Activated CD8-positive, alpha-beta T cell treated with anti-CD3 and anti-CD28 coated beads for 36 hours (primary cell): ENCODE measurements around the gene PCDHA1. TPM values are rescaled to one million over a fixed set of nuclear protein-coding genes. Genes with fewer than 3 reads are reported as not detected.

ENCODE experiments used
- ATAC-seq: fragments of 200-7000 bp; cut with Tn5 transposase; one replicate; pipeline ENCODE4 v1.10.0; 2021; ENCODE audit warnings: mild to moderate bottlenecking, moderate library complexity
- CTCF ChIA-PET: fragments of 350-600 bp; sonication (Branson Sonifier 250); formaldehyde crosslinking; loops from one replicate; lab custom pipeline; 2021; ENCODE audit warnings: antibody characterized with exemption; lab: Charles Lee
- POLR2A ChIA-PET: fragments of 350-600 bp; sonication (Branson Sonifier 250); formaldehyde crosslinking; loops from one replicate; lab custom pipeline; 2021; ENCODE audit warnings: antibody characterized with exemption; lab: Charles Lee
- DNase-seq: peaks from one replicate; pipeline ENCODE4 v3.0.0-alpha.2; 2020
- H3K27ac Mint-ChIP-seq: one replicate; pipeline ENCODE4 v1.8.0; 2021; ENCODE audit warnings: mild to moderate bottlenecking, mixed read lengths
- H3K27me3 Mint-ChIP-seq: one replicate; pipeline ENCODE4 v1.8.0; 2021; ENCODE audit warnings: mixed read lengths
- H3K36me3 Mint-ChIP-seq: one replicate; pipeline ENCODE4 v1.8.0; 2021; ENCODE audit warnings: low read depth, mixed read lengths
- H3K4me1 Mint-ChIP-seq: one replicate; pipeline ENCODE4 v1.8.0; 2021; ENCODE audit warnings: low read depth, mixed read lengths
- H3K4me3 Mint-ChIP-seq: one replicate; pipeline ENCODE4 v1.8.0; 2021; ENCODE audit warnings: mild to moderate bottlenecking, moderate library complexity, mixed read lengths
- H3K9me3 Mint-ChIP-seq: one replicate; pipeline ENCODE4 v1.8.0; 2021; ENCODE audit warnings: mixed read lengths
- CTCF ChIP-seq: fragments of 200-600 bp; IDR thresholded peaks from one replicate; pipeline ENCODE4 v1.8.0; 2022; ENCODE audit warnings: antibody characterized with exemption, mild to moderate bottlenecking
- intact Hi-C: fragments of 100-400 bp; cut with micrococcal nuclease; formaldehyde crosslinking; loops from one replicate; pipeline ENCODE4 v1.10.0; 2022
- total RNA-seq, 2 experiments: library from RNA; stranded (reverse); gene quantifications; one replicate each; pipeline ENCODE4 v1.2.3, GENCODE V29; 2021

PCDHA1 gene
- total RNA-seq, 2 experiments from 2014 or later = not detected

- Mint-ChIP-seq H3K4me3 (no peak overlapping the region), H3K36me3 (no peaks in the 10 kb centered on the region), H3K4me1 (no peaks in the 10 kb centered on the region), H3K27ac (no peak overlapping the region), H3K9me3 (no peaks in the 10 kb centered on the region), H3K27me3 (peaks cover 5% of the 10 kb centered on the region)
- CTCF ChIA-PET = no interaction called here
- DNase-seq (no peak), ATAC-seq (no peak)
- TF ChIP-seq CTCF = no peak
- POLR2A ChIA-PET = no interaction called here
- intact Hi-C loops = no loop called here
These were observed 206.9 kb downstream of the PCDHA1 start for GRCh38 chr5:140992828-140993227.

GRCh38 chr5:140996060-140996459, 210.1 kb downstream of the PCDHA1 start:
- peaks cover 11% of the 10 kb centered on the region for H3K27me3 Mint-ChIP-seq
- no peaks in the 10 kb centered on the region for H3K36me3 Mint-ChIP-seq
- DNase-seq (no peak), ATAC-seq (no peak)
- no peak overlapping the region for H3K27ac Mint-ChIP-seq
- TF ChIP-seq CTCF = no peak
- CTCF ChIA-PET = no interaction called here
- no peaks in the 10 kb centered on the region for H3K9me3 Mint-ChIP-seq
- intact Hi-C loops = no loop called here
- POLR2A ChIA-PET = no interaction called here
- H3K4me3 Mint-ChIP-seq = no peak overlapping the region
- H3K4me1 Mint-ChIP-seq = no peaks in the 10 kb centered on the region

GRCh38 chr5:140998921-140999410, 213.0 kb downstream of the PCDHA1 start:
- H3K4me1 Mint-ChIP-seq = peaks cover 6% of the 10 kb centered on the region
- no peak overlapping the region for H3K27ac Mint-ChIP-seq
- no peaks in the 10 kb centered on the region for H3K9me3 Mint-ChIP-seq
- ChIA-PET CTCF (no interaction called here), POLR2A (no interaction called here)
- no peak overlapping the region for H3K4me3 Mint-ChIP-seq
- no peak for TF ChIP-seq CTCF
- intact Hi-C loops = no loop called here
- peaks cover 23% of the 10 kb centered on the region for H3K27me3 Mint-ChIP-seq
- H3K36me3 Mint-ChIP-seq = no peaks in the 10 kb centered on the region
- ATAC-seq (no peak), DNase-seq (no peak)

GRCh38 chr5:141001446-141001843, 215.5 kb downstream of the PCDHA1 start:
- Mint-ChIP-seq H3K4me1 (peaks cover 6% of the 10 kb centered on the region), H3K27ac (no peak overlapping the region), H3K36me3 (no peaks in the 10 kb centered on the region), H3K27me3 (peaks cover 25% of the 10 kb centered on the region), H3K4me3 (no peak overlapping the region), H3K9me3 (no peaks in the 10 kb centered on the region)
- CTCF ChIA-PET = no interaction called here
- ATAC-seq = no peak
- no peak for TF ChIP-seq CTCF
- POLR2A ChIA-PET = no interaction called here
- no peak for DNase-seq
- intact Hi-C loops = no loop called here

GRCh38 chr5:141001844-141002604, 216.1 kb downstream of the PCDHA1 start:
- H3K4me3 Mint-ChIP-seq = no peak overlapping the region
- H3K27me3 Mint-ChIP-seq = peaks cover 27% of the 10 kb centered on the region
- TF ChIP-seq CTCF = no peak
- peaks cover 6% of the 10 kb centered on the region for H3K4me1 Mint-ChIP-seq
- H3K9me3 Mint-ChIP-seq = no peaks in the 10 kb centered on the region
- CTCF ChIA-PET = no interaction called here
- intact Hi-C loops = no loop called here
- ATAC-seq (no peak), DNase-seq (no peak)
- POLR2A ChIA-PET = no interaction called here
- H3K36me3 Mint-ChIP-seq = no peaks in the 10 kb centered on the region
- no peak overlapping the region for H3K27ac Mint-ChIP-seq
